Spleen (tissue), 7 donors: ENCODE results near the gene PLA2G3.

ENCODE experiments used
- POLR2A ChIP-seq, 3 donors: fragments of 450-650 bp; IDR thresholded peaks; one replicate each; pipeline ENCODE4 v1.5.1; 2017; ENCODE audit warnings: antibody characterized with exemption in 3 of 3, mild to moderate bottlenecking in 1 of 3
- POLR2AphosphoS5 ChIP-seq, 3 donors: sonication (generic); formaldehyde crosslinking; IDR thresholded peaks; one replicate each; pipeline ENCODE4 v1.5.1; 2017; ENCODE audit warnings: antibody characterized with exemption in 3 of 3
- TF ChIP-seq, protein P1 (sequence below), 11 experiments: fragments of 200-600 bp in 7 of 11; fragments of 450-650 bp in 4 of 11; sonication (generic) in 4 of 11; IDR thresholded peaks in 8 of 11; conservative IDR thresholded peaks in 3 of 11; 1 replicate in 7 of 11; 2 replicates in 4 of 11; pipeline versions ENCODE4 v1.4.0 to v1.8.0; 2016 to 2021; ENCODE audit warnings: antibody characterized with exemption in 11 of 11, inconsistent platforms in 4 of 11, mild to moderate bottlenecking in 1 of 11
- donor health status: DM: no; HTN: no; CAD: no; lungs with moderate emphysema.
- donor health status: DM: no; HTN: no; CAD: no.
- donor health status: DM: no; HTN: no; CAD: no.

DNA sequence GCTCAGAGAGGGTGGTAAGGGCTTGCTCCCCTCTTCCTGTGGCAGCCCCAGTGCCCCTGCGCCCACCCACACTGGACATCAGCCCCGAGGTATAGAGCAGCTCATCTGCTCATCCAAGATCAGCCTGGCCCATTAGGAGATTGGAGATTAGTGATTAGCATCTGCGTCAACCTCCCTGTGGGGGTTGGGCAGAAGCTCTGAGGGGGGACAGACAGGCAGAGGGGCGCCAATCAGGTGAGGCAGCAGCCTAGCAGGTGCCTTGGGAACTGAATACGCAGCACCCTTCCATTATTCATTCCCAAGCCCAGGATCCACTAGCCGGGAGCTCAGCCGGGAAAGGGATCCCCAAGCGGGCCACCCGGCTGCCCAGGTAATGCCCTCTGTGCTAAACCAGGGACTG is 48.1 kb downstream of the PLA2G3 start:
- TF ChIP-seq, protein P1, sequence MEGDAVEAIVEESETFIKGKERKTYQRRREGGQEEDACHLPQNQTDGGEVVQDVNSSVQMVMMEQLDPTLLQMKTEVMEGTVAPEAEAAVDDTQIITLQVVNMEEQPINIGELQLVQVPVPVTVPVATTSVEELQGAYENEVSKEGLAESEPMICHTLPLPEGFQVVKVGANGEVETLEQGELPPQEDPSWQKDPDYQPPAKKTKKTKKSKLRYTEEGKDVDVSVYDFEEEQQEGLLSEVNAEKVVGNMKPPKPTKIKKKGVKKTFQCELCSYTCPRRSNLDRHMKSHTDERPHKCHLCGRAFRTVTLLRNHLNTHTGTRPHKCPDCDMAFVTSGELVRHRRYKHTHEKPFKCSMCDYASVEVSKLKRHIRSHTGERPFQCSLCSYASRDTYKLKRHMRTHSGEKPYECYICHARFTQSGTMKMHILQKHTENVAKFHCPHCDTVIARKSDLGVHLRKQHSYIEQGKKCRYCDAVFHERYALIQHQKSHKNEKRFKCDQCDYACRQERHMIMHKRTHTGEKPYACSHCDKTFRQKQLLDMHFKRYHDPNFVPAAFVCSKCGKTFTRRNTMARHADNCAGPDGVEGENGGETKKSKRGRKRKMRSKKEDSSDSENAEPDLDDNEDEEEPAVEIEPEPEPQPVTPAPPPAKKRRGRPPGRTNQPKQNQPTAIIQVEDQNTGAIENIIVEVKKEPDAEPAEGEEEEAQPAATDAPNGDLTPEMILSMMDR (IDR thresholded peaks at IDR 0.05 in 8 of 11, conservative IDR thresholded peaks at IDR 0.05 in 3 of 11), result no peak
- TF ChIP-seq POLR2A (IDR thresholded peaks at IDR 0.05), result no peak
- TF ChIP-seq POLR2AphosphoS5 (IDR thresholded peaks at IDR 0.05), result no peak
